Stimulated activated CD8-positive, alpha-beta memory T cell treated with anti-CD3 and anti-CD28 coated beads, Interleukin-7, amount 100 ng/mL, for 48 hours (primary cell): ENCODE data around the gene KCNMA1.

ENCODE experiments used
- DNase-seq, 2 donors: peaks; one replicate each; pipeline ENCODE4 v3.0.0-alpha.2; 2020; ENCODE audit warnings: low read depth in 1 of 2; ENCODE audit errors: extremely low read depth in 1 of 2

The KCNMA1 gene

GRCh38 chr10:77041636-77042258 is 595.9 kb downstream of the KCNMA1 start:
- no peak for DNase-seq

- DNase-seq, result no peak
Observed at GRCh38 chr10:77038407-77038806, 599.2 kb downstream of the KCNMA1 start.

- no peak for DNase-seq
Observed at GRCh38 chr10:77037735-77038403, 599.7 kb downstream of the KCNMA1 start.

DNA sequence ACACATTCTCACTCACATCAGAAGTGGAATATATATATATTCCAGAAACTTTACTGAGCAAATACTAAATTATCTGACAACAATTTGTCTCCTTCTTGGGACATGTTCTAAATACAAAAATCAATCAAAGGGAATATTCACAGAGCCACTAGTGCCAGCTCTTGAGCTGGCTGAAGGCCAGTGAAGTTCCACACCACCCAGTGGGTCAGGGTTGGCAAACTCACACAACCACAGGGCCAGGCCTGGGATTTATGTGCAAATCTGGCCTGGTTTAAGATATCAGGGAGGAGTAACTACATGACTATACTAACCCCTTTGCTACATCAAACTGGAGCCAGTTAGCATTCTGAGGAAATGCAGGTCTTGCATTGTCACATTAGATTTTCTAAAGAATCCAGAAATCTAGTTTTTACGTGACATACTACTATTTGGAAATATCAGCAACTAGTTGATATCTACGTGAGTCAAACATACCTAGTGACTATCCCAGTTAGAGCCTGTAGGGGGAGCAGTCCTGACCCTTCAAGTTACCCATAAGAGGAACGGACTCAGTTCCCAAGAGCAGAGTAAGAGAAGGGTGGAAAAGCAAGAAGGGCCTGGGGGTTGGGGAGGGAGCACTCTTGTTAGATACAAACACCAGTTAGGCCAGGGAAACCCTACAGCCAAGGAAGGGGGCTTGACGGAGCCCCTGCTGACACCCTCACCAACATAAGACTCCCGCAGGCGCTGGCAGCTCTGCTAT is 600.4 kb downstream of the KCNMA1 start:
- no peak for DNase-seq

DNA sequence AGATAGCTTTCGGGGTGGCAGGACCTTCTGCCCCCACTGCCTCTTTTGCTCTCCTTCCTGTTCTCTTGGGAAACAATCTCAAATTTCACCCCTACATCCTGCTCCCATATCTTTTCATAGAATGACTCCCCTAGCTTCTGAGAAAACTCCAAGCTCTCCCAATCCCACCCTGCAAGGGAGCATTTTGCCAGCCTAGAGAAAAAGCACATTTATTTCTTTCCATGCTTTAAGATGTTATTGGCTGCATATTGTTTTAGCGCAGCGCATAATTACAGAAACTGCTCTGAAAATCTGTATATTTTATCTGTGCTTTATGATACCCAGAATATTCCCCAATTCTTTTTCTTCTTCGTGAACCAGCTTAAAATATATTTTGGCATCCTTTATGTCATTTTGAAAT is 601.3 kb downstream of the KCNMA1 start:
- DNase-seq, result no peak

GRCh38 chr10:77034795-77035194 is 602.8 kb downstream of the KCNMA1 start:
- DNase-seq, result no peak

- no peak for DNase-seq
Observed at GRCh38 chr10:77034240-77034639, 603.4 kb downstream of the KCNMA1 start.

GRCh38 chr10:77032188-77032570 is 605.4 kb downstream of the KCNMA1 start:
- DNase-seq, result no peak

DNA sequence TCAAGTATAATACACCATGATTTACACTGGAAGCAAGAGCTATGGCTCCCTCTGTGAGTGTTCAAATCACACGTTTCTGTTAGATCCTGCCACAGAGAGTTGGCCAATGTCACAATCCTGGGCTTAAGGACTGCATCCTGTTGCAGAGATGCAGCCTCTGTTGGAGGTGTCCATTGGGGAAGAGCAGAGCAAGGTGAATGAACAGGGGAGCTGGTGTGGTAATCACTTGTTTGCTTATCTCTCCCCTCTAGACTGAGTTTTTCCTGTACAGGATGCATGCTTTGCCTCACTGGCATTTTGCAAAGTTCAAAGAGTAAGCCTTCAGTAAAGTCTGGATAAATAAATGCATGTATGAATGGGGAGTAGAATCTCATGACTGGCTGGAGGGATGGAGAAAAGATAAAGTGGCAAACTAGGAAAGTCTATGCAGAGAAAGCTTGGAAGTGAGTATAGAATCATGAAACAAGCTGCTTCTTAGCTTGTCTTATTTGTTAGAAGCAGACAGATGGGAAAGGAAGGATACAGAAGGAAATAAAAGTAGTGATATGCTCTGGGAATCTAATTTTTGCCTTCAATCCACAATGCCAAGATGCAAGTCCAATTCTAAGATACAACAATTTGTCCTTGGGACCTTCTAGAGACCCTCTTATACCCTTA is 605.9 kb downstream of the KCNMA1 start:
- DNase-seq, result no peak

DNA sequence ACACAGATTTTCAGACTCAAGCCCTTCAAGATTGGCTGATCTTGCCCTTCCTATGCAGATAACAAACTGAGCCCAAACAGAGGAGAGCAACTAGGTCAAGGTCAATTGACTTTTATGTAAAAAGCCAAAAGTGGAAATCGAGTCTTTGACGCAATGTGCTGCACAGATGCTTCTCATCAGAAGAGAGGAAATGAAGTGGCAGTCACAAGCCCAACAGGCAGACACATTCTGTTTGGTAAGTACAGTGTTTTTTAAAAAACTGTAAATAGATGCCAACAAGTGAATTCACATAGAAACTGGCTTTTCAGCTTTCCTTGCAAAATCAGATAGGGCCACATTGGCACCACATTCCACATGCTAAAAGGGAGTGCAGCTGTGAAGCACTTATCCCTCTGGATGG is 606.6 kb downstream of the KCNMA1 start:
- DNase-seq, result no peak

DNA sequence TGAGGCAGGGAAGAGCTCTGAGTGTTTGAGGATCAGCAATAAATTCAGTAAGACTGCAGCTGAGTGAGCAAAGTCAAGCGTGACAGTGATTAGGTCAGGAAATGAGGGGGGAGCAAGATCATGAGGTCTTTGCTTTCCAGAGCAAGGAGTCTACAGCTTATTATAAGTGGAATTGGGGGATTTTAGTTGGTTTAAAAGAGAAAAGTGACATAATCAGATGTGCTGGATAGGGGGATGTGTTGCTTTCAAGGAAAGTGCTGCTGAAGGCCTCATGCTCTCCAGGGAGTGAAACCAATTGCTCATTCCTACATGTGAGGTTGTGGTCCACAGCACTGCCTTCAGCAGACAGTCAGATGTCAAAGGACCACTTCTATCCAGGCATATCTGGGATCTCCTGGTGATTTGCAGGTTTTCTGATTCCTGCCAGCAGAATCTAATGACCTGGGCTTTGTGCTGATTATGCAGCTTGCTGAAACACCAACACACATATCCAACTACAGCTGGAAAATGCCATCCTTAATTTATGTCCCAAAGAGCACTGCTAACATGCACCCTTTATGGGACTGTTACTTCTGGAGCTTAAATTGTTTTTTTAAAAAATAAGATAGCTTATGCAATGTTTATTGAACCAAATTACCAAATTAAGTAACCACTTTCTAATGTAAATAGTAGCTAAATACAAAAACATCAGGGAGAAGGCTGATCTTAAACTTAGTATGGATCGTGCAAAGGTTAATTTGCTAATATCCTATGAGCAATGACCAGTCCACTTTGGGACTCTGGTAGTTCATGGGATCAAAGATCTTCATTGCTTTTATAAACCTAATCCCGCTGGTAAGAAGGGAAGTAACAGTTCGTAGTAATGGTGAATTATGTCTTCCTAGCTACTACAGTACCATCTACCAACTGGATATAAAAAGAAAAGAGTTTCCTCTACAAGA is 607.6 kb downstream of the KCNMA1 start:
- DNase-seq, result no peak

DNA sequence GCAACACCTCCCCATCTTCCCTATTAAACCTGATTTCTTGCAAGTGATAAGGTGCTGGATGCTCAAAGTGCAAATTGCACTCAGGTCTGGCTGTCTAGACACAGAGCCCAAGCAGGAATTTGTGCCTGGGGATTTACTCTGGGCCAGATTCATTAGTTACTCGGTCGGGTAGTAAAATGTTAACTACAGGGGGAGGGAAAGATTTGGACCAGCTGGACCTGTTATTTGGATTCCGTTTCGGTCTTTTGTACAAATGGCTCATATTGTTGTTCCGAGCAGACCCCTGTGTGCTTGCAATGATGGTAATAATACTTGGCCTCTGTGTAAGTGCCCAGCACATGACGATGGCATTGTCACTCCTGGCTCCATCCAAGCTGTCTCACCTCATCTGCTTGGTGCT is 609.6 kb downstream of the KCNMA1 start:
- no peak for DNase-seq

DNA sequence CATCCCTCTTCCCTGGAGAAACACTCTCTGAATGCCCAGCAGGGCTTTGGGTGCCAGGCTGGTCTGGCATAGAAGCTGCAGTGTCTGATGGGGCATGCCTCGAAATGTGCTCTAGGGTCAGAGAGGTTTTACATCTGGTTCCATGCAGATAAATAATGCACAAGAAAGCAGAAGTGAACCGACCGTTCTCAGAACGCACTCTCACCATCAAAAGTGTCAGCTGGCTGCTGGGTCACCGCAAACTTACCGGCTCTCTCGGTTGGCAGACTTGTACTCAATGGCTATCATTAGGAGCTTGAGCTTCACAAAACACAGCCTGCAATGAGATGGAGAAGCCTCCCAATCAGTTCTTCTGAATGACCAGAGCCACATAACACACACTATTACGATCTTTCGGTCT is 610.0 kb downstream of the KCNMA1 start:
- no peak for DNase-seq

- DNase-seq, result no peak
Observed at GRCh38 chr10:77027141-77027540, 610.5 kb downstream of the KCNMA1 start.

- DNase-seq, result no peak
Observed at GRCh38 chr10:77026148-77026547, 611.5 kb downstream of the KCNMA1 start.

DNA sequence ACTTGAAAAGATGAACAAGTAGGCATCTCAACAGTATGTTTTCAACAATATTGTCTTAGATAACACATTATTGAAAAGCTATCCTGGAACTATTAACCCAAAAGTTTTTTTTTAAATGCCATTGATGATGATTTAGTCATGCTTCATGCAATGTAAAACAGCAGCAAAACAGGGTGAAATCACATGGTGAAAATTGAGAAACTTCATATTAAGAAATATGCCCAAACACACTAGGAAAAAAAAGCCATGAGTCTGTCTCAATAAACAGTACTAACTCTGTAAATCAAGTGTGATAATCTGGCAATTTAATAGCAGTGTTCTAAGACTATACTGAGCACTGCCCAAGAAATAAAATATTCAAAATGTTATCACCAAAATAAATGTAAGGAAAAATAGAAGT is 613.1 kb downstream of the KCNMA1 start:
- no peak for DNase-seq

- DNase-seq, result no peak
Observed at GRCh38 chr10:77023396-77023795, 614.2 kb downstream of the KCNMA1 start.

GRCh38 chr10:77022671-77023070 is 614.9 kb downstream of the KCNMA1 start:
- no peak for DNase-seq

GRCh38 chr10:77021966-77022490 is 615.6 kb downstream of the KCNMA1 start:
- DNase-seq, result no peak

DNA sequence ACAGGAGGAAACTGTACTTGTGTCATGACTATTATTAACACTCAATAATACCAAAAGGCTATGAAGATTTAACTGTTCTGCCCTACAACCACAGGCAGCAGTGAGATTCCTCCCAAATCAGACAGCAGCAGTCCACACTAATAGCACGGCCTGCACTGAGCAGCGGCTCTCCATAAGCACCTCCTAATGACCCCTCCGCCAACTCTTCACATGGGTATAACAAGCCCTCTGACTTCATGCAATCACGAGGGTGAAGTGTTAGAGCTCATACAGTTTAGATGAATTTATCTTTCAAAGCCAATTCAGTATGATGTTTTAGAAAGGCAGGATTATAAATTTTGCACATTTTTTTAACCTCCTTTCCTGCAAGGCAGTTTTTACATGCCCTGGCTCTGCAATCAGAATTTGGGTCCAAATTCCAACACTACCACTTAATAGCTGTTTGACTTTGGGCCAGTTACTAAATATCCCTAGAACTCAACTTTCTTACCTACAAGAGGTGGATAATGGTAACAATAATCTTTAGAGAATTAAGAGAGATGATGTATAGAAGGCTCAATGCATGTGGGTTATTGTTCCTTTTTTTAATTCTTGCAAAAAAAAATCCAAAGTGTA is 617.1 kb downstream of the KCNMA1 start:
- DNase-seq, result no peak
